HG03432 (cell line): ENCODE measurements around the gene ZNF350.
A peak's percentile ranks its signal among the peaks of the same experiment; 100 is the strongest.
"Not testable (repeated sequence)": the region's sequence is repeated elsewhere in the genome, so short reads cannot be mapped to it uniquely, and the experiment has no call there.

Experiments used
- ATAC-seq: cut with Tn5 transposase; IDR thresholded peaks from one replicate; pipeline ENCODE4 v1.9.1; 2021; ENCODE audit warnings: mild to moderate bottlenecking, moderate library complexity; ENCODE audit not compliant: unreplicated experiment

The ZNF350 gene

GRCh38 chr19:51986309-51987291, at the start of gene ZNF350:
Gene ZNF350 (minus strand): TSS chr19:51986840. CDS start chr19:51974360, 12,480 bp downstream.
- ATAC-seq = peak; percentile 82

- ATAC-seq = no peak
Observed at GRCh38 chr19:52034051-52034728, 47.5 kb upstream of the ZNF350 start.

GRCh38 chr19:52028780-52029123, 42.1 kb upstream of the ZNF350 start:
- peak; percentile 26 for ATAC-seq

- ATAC-seq = peak; percentile 93
Observed at GRCh38 chr19:52028027-52028779, 41.6 kb upstream of the ZNF350 start, which contains the start of gene ZNF614. Gene ZNF614 (minus strand): TSS chr19:52028379. CDS start chr19:52025745, 2,634 bp downstream.

GRCh38 chr19:52026255-52026990, 39.8 kb upstream of the ZNF350 start:
- ATAC-seq = not testable (repeated sequence)

GRCh38 chr19:52024478-52024877, 37.8 kb upstream of the ZNF350 start:
- ATAC-seq = not testable (repeated sequence)

- ATAC-seq = no peak
Observed at GRCh38 chr19:52022193-52022592, 35.6 kb upstream of the ZNF350 start.

GRCh38 chr19:52020506-52020905, 33.9 kb upstream of the ZNF350 start:
- ATAC-seq = no peak

- ATAC-seq = no peak
Observed at GRCh38 chr19:52010674-52011073, 24.0 kb upstream of the ZNF350 start.

GRCh38 chr19:52007806-52008557, 21.3 kb upstream of the ZNF350 start, which contains the start of gene ZNF615:
Gene ZNF615 (minus strand): TSS chr19:52008211. CDS start chr19:52003711, 4,500 bp downstream.
- peak; percentile 92 for ATAC-seq

GRCh38 chr19:52007451-52007805, 20.8 kb upstream of the ZNF350 start:
- ATAC-seq = peak; percentile 13

- no peak for ATAC-seq
Observed at GRCh38 chr19:51994048-51994644, 7.5 kb upstream of the ZNF350 start.

- ATAC-seq = no peak
Observed at GRCh38 chr19:51993422-51993821, 6.8 kb upstream of the ZNF350 start.

GRCh38 chr19:51983361-51983760, 3.3 kb downstream of the ZNF350 start:
- ATAC-seq = no peak

GRCh38 chr19:51980926-51981325, 5.7 kb downstream of the ZNF350 start:
- not testable (repeated sequence) for ATAC-seq

GRCh38 chr19:51980116-51980736, 6.4 kb downstream of the ZNF350 start:
- no peak for ATAC-seq

GRCh38 chr19:51978882-51979281, 7.8 kb downstream of the ZNF350 start:
- no peak for ATAC-seq

- ATAC-seq = no peak
Observed at GRCh38 chr19:51977346-51977745, 9.3 kb downstream of the ZNF350 start.

- ATAC-seq = no peak
Observed at GRCh38 chr19:51976852-51977251, 9.8 kb downstream of the ZNF350 start.
